ENCODE measurements around the gene DHFR2.
"Not testable (repeated sequence)": the region's sequence is repeated elsewhere in the genome, so short reads cannot be mapped to it uniquely, and the experiment has no call there.

Gene DHFR2

DNA sequence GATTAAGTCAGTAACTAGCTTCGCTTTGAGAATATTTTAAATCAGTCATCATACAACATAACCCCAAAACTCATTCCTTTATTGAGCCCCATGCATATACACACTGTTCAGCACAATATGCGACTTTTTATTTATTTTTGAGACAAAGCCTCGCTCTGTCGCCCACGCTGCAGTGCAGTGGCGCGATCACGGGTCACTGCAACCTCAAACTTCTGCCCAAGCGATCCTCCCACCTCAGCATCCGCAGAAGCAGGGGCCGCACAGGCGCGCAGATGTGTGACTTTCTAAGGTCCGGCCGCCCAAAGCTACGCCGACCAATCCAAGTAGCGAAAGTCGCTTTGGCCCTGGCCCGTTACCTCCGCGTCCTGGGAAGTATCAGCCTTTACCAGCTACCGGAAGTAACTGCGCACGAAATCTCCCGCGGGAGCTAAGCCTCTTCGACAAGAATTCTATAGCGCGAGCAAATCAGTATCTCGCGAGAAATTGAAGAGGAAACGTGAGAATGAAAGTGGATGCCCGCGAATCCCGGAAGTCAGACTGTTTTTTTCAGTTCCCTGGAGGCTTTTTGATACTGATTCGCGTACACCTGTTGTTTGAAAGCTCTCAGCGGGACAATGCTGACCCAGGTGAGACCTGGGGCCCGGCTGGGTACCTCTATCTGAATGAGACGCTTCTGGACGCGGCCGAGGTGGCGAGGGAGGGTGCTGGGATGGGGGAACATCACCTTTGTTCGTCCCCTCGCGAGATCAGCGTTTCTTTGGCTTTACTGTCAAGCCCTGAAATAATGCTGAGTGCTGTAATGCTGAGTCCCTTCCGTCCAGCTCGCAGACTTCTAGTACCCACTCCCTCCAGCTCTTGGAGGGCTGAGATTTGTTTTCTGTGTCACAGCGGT, at the start of gene DHFR2, which contains the start of gene NSUN3:
TSS of gene DHFR2 (minus strand) at position 404 of the 892 bp plus-strand sequence. CDS start 1,405 bp downstream, outside the sequence.
TSS of gene NSUN3 (plus strand) at position 549 of the 892 bp plus-strand sequence. CDS start at position 615, 66 bp downstream.
- DNase-seq (ENCODE audit: low read depth in 3 of 3, low spot score in 1 of 3): peak; percentile 58 to 64 (median 59)

DNA sequence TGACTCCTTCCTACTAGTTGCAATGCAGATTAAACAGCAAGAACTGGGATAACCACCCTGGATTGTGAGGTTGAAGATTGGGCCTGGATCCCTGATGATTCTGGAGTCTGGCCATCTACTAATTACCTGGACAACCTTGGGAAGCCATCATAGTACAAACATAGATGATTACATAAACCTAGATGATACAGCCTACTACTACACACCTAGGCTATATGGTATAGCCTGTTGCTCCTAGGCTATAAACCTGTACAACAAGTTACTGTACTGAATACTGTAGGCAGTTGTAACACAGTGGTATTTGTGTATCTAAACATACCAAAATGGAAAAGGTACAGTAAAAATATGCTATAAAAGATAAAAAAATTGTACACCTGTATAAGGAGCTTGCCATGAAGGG, 48.1 kb upstream of the DHFR2 start:
- no peak for DNase-seq (ENCODE audit: low read depth in 3 of 3, low spot score in 1 of 3)

DNA sequence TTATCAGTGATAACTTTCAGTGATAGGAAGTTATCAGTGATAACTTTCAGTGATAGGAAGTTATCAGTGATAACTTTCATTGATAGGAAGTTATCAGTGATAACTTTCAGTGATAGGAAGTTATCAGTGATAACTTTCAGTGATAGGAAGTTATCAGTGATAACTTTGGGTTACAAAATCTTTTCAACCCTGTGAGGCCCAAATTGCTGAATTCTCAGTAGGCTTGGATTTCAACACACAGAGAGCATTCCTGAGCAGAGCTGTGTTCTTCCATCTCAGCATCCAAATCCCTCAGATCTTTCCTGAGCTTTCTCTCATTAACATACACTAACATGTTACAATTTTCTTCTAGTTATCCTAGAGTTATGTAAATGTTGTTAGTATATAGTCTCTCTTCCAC, 47.5 kb upstream of the DHFR2 start:
- DNase-seq (ENCODE audit: low read depth in 3 of 3, low spot score in 1 of 3): not testable (repeated sequence)

- no peak for DNase-seq (ENCODE audit: low read depth in 3 of 3, low spot score in 1 of 3)
Measured at GRCh38 chr3:94106268-94106667, 43.6 kb upstream of the DHFR2 start.

GRCh38 chr3:94101860-94102259, 39.1 kb upstream of the DHFR2 start:
- no peak for DNase-seq (ENCODE audit: low read depth in 3 of 3, low spot score in 1 of 3)

DNA sequence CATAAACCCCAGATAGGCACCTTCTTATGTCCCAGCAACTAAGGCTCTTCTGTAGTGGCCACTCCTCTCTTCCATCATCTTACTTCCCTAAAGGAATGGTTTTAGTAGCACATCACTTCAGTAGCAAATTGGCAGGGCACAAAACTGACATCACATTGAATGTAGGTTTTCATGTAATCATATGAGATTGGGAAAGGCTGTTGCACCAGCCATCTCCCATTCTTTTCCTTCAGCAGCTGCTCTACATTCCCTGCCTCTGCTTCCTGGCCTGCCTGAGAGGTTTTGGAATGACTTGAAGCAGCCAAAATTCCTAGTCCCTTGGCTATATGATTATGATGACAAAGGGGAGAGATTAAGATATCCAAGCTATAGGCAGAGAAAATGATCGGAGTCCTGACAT, 36.6 kb upstream of the DHFR2 start:
- no peak for DNase-seq (ENCODE audit: low read depth in 3 of 3, low spot score in 1 of 3)

- DNase-seq (ENCODE audit: low read depth in 3 of 3, low spot score in 1 of 3): no peak
Measured at GRCh38 chr3:94098452-94098851, 35.7 kb upstream of the DHFR2 start.

- DNase-seq (ENCODE audit: low read depth in 3 of 3, low spot score in 1 of 3): no peak
Measured at GRCh38 chr3:94095111-94095510, 32.4 kb upstream of the DHFR2 start.

DNA sequence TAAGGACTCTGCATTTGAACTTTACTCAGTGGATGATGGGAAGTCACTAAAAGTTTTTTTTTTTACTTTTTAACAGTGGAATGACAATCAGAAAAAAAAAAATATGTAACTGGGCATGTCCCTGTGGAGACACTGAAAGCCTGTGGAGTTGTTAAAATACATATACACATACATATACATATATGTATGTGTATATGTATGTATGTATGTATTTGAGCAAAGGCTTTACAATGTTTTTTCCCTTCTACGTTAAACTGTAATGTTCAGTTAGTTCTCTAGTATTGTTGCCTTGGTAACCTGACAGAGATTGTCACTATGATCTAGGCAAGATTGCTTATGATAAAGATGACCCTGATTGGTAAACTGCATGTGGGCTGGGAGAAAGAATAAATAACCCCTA, 30.4 kb upstream of the DHFR2 start:
- DNase-seq (ENCODE audit: low read depth in 3 of 3, low spot score in 1 of 3): no peak

DNA sequence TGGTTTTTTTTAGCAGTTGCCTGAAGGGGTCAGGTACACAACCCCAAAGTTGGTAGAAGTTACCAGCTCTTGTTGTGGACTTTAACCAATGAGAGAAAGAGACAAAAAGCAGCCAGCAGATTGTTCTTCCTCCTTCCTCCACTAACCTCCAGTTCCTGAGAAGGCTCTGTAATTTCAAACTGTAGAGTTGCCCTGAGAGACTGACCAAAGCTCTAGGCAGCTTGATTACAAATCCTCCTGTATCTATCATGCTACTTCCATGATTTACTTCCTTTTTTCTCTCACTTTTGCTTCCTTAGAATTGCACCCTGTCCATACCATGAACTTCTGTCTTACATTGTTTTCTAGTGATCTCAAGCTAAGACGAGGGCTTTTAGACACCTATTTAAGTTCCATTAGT, 29.4 kb upstream of the DHFR2 start:
- DNase-seq (ENCODE audit: low read depth in 3 of 3, low spot score in 1 of 3): no peak

GRCh38 chr3:94089126-94089525, 26.4 kb upstream of the DHFR2 start:
- no peak for DNase-seq (ENCODE audit: low read depth in 3 of 3, low spot score in 1 of 3)

DNA sequence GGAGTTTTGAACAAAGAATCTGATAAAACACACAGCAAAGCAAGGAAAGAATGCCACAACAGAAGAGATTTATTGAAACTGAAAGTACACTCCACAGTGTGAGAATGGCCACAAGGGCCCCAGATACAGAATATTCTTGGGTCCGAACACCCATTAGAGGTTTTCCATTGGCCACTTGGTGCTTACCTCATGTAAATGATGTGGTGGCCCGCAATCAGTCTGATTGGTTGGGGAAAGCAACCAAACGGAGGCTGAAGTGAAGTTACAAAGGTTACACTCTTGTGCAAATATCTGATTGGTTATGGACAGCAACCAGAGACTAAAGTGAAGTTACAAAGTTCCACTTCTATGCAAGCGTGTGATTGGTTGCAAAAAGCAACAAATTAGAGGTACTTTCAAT, 20.5 kb upstream of the DHFR2 start:
- DNase-seq (ENCODE audit: low read depth in 3 of 3, low spot score in 1 of 3): no peak

GRCh38 chr3:94082391-94082937, 19.7 kb upstream of the DHFR2 start:
- DNase-seq (ENCODE audit: low read depth in 3 of 3, low spot score in 1 of 3): no peak

GRCh38 chr3:94081884-94082283, 19.2 kb upstream of the DHFR2 start:
- no peak for DNase-seq (ENCODE audit: low read depth in 3 of 3, low spot score in 1 of 3)

GRCh38 chr3:94080552-94080951, 17.8 kb upstream of the DHFR2 start:
- DNase-seq (ENCODE audit: low read depth in 3 of 3, low spot score in 1 of 3): not testable (repeated sequence)

- no peak for DNase-seq (ENCODE audit: low read depth in 3 of 3, low spot score in 1 of 3)
Measured at GRCh38 chr3:94076055-94076454, 13.3 kb upstream of the DHFR2 start.

DNA sequence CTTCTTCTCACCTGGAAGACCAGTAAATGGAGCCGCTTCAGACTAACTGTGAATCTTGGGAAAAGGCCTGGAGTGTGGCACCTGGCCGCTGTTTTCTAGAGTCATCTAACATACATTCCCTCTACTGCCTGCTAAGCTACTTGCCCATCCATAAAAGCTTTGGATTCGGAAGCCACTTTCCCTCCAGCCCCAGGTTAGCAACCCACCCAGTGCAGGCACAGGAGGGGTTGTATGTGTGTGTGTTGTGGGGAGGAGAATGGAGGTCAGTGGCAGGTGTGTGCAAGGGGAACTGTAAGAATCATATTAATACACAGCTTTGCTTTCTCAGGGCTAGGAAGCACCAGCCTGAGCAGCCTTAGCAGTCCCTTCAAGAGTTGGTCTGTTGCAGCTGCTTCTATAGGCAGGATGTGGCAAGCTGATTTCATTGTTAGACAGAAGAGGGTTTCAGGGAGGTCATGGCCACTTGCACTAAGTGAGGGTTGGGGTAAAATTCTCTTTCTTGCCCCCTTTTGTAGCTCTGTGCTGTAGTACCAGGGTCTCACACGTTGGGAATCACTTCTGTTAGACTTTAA, 9.1 kb upstream of the DHFR2 start:
- DNase-seq (ENCODE audit: low read depth in 3 of 3, low spot score in 1 of 3): no peak

DNA sequence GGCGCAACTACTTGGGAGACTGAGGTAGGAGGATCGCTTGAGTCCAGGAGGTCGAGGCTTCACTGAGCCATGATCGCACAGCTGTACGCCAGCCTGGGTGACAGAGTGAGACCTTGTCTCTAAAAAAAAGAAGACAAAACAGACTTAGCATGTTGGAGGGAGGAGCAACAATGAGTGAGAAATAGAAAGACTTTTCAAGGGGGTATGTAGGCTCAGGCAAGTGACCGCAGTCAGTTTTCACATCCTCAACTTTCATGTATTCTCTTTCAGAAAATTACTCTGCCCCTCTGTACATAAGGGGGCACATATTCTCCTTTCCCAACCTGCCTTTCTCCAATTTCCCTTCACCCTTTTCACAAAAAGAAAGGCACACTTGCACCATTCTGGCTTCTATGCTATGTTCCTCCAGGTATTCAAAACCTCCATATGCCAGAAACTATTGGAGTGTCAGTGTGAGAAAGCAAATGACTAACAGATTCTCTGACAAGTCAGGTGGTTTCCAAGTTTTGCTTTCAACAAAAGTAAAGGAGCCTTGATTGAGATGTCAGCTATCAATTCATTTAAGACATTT, 7.7 kb upstream of the DHFR2 start:
- DNase-seq (ENCODE audit: low read depth in 3 of 3, low spot score in 1 of 3): no peak

DNA sequence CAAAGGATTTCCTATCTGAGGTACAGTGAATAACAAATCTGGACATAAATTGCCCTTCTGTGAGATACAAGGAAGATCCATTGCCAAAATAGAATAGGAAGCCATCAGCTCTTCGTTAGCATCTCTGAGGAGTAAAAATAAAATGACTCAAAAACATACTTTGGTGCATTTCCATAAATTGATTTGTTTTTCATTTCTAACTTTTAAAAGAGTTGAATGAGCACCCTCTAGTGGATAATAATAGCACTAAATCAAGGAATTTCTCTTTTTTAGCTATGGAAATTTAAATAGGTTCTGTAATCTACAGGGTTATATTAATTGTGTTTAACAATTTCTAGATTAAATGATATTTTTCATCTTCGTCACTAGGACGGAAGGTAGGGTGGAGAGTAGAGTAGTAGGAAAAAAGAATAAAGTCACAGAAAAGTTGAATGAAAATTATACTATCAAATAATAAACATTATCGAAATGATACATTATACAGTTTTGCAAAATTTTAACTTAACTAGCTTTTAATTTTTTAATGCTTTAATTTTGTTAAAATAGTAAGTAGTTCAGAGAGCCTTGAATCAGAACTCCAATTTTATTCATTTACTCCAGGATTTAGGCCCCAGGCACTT, 6.6 kb upstream of the DHFR2 start:
- DNase-seq (ENCODE audit: low read depth in 3 of 3, low spot score in 1 of 3): no peak

DNA sequence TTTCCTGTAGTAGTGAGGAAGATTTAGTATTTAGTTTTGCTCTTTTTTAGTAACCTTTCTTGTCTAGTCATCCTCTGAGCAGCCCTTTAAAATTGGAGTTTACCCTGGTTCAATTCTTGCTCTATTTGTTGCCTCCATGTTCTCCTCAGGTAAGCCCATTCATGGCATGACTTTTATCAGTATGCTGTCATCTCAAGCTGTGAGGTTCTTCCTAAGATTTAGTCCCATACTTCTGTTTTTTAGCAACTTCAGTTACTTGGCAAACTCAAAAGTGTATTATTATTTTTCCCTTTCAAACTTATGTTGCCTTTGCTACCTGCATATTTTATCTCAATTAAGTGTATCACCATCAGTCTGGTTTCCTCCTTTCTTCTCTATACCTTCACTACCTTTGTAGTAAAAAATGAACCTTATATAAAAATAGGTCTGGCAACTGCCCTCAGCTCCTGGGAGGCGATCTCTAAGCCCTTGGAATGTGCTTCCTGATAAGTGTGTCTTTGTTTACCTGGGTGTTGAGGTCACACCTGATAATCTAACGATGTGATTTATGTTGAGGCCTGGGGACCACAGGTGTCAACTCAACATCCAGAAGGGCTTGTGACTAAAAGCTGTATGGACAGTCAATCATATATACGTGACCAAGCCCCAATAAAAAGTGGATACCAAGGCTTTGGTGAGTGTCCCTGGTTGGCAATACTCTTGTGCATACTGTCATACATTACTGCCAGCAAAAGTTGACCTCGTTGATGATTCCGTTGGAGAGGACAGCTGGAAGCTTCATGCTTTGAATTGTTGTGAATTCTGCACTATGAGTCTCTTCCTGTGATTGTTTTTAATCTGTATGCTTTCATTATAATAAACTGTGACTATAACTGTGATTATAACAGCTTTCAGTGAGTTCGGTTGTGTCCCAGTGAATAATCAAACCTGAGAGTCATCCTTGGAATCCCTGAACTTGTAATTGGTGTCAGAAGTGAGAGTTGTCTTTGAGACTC, 4.1 kb upstream of the DHFR2 start:
- no peak for DNase-seq (ENCODE audit: low read depth in 3 of 3, low spot score in 1 of 3)
